OCI-LY7 (cell line): Measurements from ENCODE around the gene STK38L. TPM values are rescaled to one million over a fixed set of nuclear protein-coding genes. Genes with fewer than 3 reads are reported as not detected.

Source experiments
- BruUV-seq: library from RNA; stranded (reverse); fragments of 400-500 nt; replicated peaks from 2 replicates; lab custom pipeline; 2021; lab: Mats Ljungman, UMichigan
- CTCF ChIA-PET: fragments of 300-600 bp; sonication (Branson Sonifier 250); formaldehyde crosslinking; loops from one replicate; lab custom pipeline; 2022; ENCODE audit warnings: antibody characterized with exemption; ENCODE audit not compliant: unreplicated experiment; lab: Charles Lee
- POLR2A ChIA-PET: fragments of 300-600 bp; sonication (Branson Sonifier 250); formaldehyde crosslinking; loops from one replicate; lab custom pipeline; 2022; ENCODE audit warnings: antibody characterized with exemption; lab: Charles Lee
- DNase-seq: peaks from one replicate; pipeline ENCODE4 v3.0.0-alpha.2; 2015; ENCODE audit warnings: low spot score
- H2AFZ ChIP-seq: fragments of 200-600 bp; sonication (generic), shearing (Covaris generic); 2 replicates; pipeline ENCODE4 v1.6.1; 2014; ENCODE audit warnings: mild to moderate bottlenecking, antibody characterized with exemption, low read length, moderate library complexity
- H3K27ac ChIP-seq: fragments of 200-600 bp; sonication (generic); 2 replicates; pipeline ENCODE4 v1.5.1; 2014; ENCODE audit warnings: mixed run types, low read depth, mild to moderate bottlenecking, moderate library complexity, low read length, inconsistent platforms; ENCODE audit not compliant: poor library complexity, severe bottlenecking
- H3K36me3 ChIP-seq: fragments of 200-600 bp; sonication (generic); 2 replicates; pipeline ENCODE4 v1.6.1; 2014; ENCODE audit warnings: mild to moderate bottlenecking, antibody characterized with exemption, low read length, moderate library complexity, mixed read lengths; ENCODE audit not compliant: insufficient read depth
- H3K4me1 ChIP-seq: fragments of 200-600 bp; sonication (generic); 2 replicates; pipeline ENCODE4 v1.5.1; 2014; ENCODE audit warnings: mild to moderate bottlenecking, low read length; ENCODE audit not compliant: insufficient read depth, poor library complexity, severe bottlenecking
- H3K4me2 ChIP-seq: fragments of 200-600 bp; sonication (generic); 2 replicates; pipeline ENCODE4 v1.6.1; 2014; ENCODE audit warnings: mild to moderate bottlenecking, low read length
- H3K4me3 ChIP-seq: fragments of 200-600 bp; sonication (generic); 2 replicates; pipeline ENCODE4 v1.5.1; 2014; ENCODE audit warnings: mild to moderate bottlenecking, low read depth, low read length; ENCODE audit not compliant: poor library complexity, severe bottlenecking
- H3K79me2 ChIP-seq: fragments of 200-600 bp; sonication (generic); 2 replicates; pipeline ENCODE4 v1.6.1; 2016; ENCODE audit warnings: low read depth, mild to moderate bottlenecking, low read length, moderate library complexity, mixed read lengths; ENCODE audit not compliant: insufficient read depth
- H3K9me2 ChIP-seq: fragments of 200-600 bp; sonication (generic); 2 replicates; pipeline ENCODE4 v1.6.1; 2016; ENCODE audit warnings: mild to moderate bottlenecking, low read length, mixed read lengths; ENCODE audit not compliant: insufficient read depth
- H3K9me3 ChIP-seq: fragments of 200-600 bp; sonication (generic); 2 replicates; pipeline ENCODE4 v1.6.1; 2014; ENCODE audit warnings: mild to moderate bottlenecking, mixed run types, low read length, mixed read lengths
- H4K20me1 ChIP-seq: fragments of 200-600 bp; sonication (generic); 2 replicates; pipeline ENCODE4 v1.6.1; 2014; ENCODE audit warnings: mild to moderate bottlenecking, antibody characterized with exemption, low read length, moderate library complexity, mixed read lengths; ENCODE audit not compliant: insufficient read depth
- EZH2phosphoT487 ChIP-seq: fragments of 200-600 bp; sonication (generic); IDR thresholded peaks from 2 replicates; pipeline ENCODE4 v1.6.1; 2018; ENCODE audit warnings: low read depth, borderline replicate concordance, mild to moderate bottlenecking, mixed run types, antibody characterized with exemption, low read length, moderate library complexity, mixed read lengths
- intact Hi-C: fragments of 100-400 bp; cut with micrococcal nuclease; formaldehyde crosslinking; loops from one replicate; pipeline ENCODE4 v1.10.0; 2022; ENCODE audit not compliant: unreplicated experiment
- total RNA-seq, 2 experiments: library from RNA; depleted of rRNA in 1 of 2; stranded (reverse); fragments of >200 nt in 1 of 2; shearing (Covaris generic) in 1 of 2; gene quantifications; 2 replicates each; pipeline ENCODE4 v1.2.3, GENCODE V29; 2014 to 2022
- TF ChIP-seq, protein P1 (sequence below): fragments of 200-600 bp; sonication (generic); conservative IDR thresholded peaks from 2 replicates; pipeline ENCODE4 v1.5.1; 2014; ENCODE audit warnings: mild to moderate bottlenecking, antibody characterized with exemption, low read length, moderate library complexity, mixed read lengths

Gene STK38L
- total RNA-seq, 2 experiments from 2014 or later, result 15.2 to 29.9 TPM

DNA sequence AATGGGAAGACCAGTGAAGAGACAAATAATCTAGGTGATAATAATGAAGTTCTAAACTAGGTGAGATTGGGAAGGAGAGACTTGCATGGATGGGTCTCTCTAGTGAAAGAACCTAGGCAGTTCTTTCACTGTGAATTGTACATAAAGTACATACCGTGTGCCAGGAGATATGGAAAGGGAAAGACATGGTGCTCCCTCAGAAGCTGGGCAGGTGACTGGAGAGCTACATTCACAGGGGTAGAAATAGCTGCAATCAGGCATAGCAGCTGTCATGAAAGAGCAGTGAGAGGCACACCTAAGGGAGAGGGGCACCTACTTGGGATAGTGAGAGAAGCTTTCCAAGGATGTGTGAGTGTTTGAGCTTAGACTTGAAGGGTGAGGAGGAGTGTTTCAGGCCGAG, 9.3 kb downstream of the STK38L start:
- POLR2A ChIA-PET, result interaction anchor here (1.0 kb wide), 1 partner anchor 32 kb away, joined by 3 read pairs; no protein-coding TSS in a partner anchor
- intact Hi-C loops, result no loop called here
- H3K79me2 ChIP-seq, result no peaks in the 10 kb centered on the region
- TF ChIP-seq, protein P1, sequence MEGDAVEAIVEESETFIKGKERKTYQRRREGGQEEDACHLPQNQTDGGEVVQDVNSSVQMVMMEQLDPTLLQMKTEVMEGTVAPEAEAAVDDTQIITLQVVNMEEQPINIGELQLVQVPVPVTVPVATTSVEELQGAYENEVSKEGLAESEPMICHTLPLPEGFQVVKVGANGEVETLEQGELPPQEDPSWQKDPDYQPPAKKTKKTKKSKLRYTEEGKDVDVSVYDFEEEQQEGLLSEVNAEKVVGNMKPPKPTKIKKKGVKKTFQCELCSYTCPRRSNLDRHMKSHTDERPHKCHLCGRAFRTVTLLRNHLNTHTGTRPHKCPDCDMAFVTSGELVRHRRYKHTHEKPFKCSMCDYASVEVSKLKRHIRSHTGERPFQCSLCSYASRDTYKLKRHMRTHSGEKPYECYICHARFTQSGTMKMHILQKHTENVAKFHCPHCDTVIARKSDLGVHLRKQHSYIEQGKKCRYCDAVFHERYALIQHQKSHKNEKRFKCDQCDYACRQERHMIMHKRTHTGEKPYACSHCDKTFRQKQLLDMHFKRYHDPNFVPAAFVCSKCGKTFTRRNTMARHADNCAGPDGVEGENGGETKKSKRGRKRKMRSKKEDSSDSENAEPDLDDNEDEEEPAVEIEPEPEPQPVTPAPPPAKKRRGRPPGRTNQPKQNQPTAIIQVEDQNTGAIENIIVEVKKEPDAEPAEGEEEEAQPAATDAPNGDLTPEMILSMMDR, result no peak
- TF ChIP-seq EZH2phosphoT487, result no peak
- H3K9me3 ChIP-seq, result no peaks in the 10 kb centered on the region
- H3K9me2 ChIP-seq, result no peaks in the 10 kb centered on the region
- H4K20me1 ChIP-seq, result no peaks in the 10 kb centered on the region
- no peak overlapping the region for H3K4me2 ChIP-seq
- DNase-seq, result no peak
- CTCF ChIA-PET, result no interaction called here
- H3K36me3 ChIP-seq, result no peaks in the 10 kb centered on the region
- H3K27ac ChIP-seq, result no peak overlapping the region
- no peak overlapping the region for H2AFZ ChIP-seq
- no TSS peak for BruUV-seq
- no peaks in the 10 kb centered on the region for H3K4me1 ChIP-seq
- H3K4me3 ChIP-seq, result no peak overlapping the region

DNA sequence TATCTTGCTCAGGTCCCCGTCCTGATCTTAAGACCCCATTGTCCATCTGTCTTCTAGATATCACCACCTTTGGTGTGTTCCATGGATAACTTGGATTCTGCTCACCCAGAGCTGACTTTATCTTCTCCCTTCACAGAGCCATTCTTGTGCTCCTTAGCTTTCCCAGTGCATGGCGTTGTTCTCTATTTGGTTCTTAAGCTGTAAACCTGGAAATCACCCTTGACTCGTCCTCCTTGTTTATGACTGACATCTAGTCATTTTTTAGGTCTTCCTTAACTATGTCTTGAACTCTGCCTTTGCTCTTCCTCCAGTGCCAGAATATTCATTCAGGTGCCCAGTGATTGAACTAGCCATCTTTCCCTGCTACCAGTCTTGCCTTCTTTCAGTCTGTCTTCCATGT, 11.7 kb downstream of the STK38L start:
- Histone ChIP-seq H3K4me3 (no peak overlapping the region), H3K36me3 (no peaks in the 10 kb centered on the region), H3K79me2 (no peaks in the 10 kb centered on the region), H3K27ac (no peak overlapping the region), H3K9me2 (no peaks in the 10 kb centered on the region), H4K20me1 (no peaks in the 10 kb centered on the region), H3K4me2 (no peak overlapping the region), H3K4me1 (no peaks in the 10 kb centered on the region), H2AFZ (no peak overlapping the region), H3K9me3 (no peaks in the 10 kb centered on the region)
- POLR2A ChIA-PET, result interaction anchor here (0.6 to 1.5 kb wide), 2 partner anchors 38 to 1887 kb away, joined by 3 read pairs; no protein-coding TSS in a partner anchor
- CTCF ChIA-PET, result no interaction called here
- no peak for TF ChIP-seq EZH2phosphoT487
- TF ChIP-seq, protein P1, result no peak
- intact Hi-C loops, result no loop called here
- no TSS peak for BruUV-seq
- no peak for DNase-seq

DNA sequence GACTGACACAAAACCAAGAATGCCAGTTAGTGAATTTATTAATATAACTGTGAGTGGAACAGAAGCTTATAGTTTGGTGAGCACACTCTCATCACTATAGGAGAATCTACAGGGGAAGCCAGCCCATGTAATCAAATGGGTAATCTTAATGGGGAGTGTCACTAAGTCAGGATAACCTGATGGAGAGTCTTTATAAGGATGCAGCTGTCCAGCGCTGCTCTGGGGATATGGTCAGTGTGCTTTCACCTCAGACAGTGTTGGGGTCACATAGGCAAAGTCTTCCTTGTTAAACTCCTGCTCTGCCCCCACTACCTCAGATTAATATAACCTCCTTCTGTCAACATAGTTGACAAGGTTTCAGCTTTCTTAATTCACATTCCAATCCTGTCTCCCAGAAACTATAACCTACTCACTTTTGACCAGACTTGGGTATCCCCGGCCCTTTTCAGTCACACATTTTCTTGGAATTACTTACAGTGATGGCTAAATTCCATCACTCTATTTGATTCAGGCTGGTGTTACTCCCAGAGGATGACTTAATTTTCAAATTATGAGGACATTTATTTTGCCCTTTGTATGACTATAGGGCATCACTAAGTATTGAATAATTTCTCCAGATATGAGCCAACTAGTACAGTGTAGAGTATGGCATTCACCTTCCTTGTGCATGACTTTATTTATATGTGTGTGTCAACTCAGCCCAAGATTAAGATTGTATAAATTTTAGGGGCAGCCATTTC, 13.2 kb downstream of the STK38L start:
- CTCF ChIA-PET, result no interaction called here
- TF ChIP-seq EZH2phosphoT487, result no peak
- TF ChIP-seq, protein P1, result no peak
- Histone ChIP-seq H3K27ac (no peak overlapping the region), H3K4me2 (no peak overlapping the region), H3K4me1 (no peaks in the 10 kb centered on the region), H3K9me2 (no peaks in the 10 kb centered on the region), H4K20me1 (no peaks in the 10 kb centered on the region), H3K79me2 (no peaks in the 10 kb centered on the region), H3K4me3 (no peak overlapping the region), H3K36me3 (no peaks in the 10 kb centered on the region), H2AFZ (no peak overlapping the region), H3K9me3 (no peaks in the 10 kb centered on the region)
- BruUV-seq, result no TSS peak
- intact Hi-C loops, result no loop called here
- POLR2A ChIA-PET, result interaction anchor here (1.0 to 2.9 kb wide), 2 partner anchors 13 to 48 kb away, joined by 3 to 14 read pairs; partner anchors contain the start of gene STK38L
- no peak for DNase-seq
